GM23338 (cell line): Measurements from ENCODE around the gene HS6ST3. TPM values are rescaled to one million over a fixed set of nuclear protein-coding genes. Genes with fewer than 3 reads are reported as not detected.

Experiments
- ATAC-seq: fragments of 200-7000 bp; cut with Tn5 transposase; 3 replicates; pipeline ENCODE4 v1.9.1; 2020
- DNase-seq: peaks from one replicate; pipeline ENCODE4 v3.0.0-alpha.2; 2015; ENCODE audit warnings: low spot score
- H2AFZ ChIP-seq: fragments of 200-600 bp; sonication (generic); 2 replicates; pipeline ENCODE4 v1.8.0; 2016; ENCODE audit warnings: antibody characterized with exemption, mild to moderate bottlenecking, moderate library complexity
- H3F3A ChIP-seq: fragments of 200-600 bp; sonication (generic); replicated peaks from 2 replicates; pipeline ENCODE4 v1.8.0; 2017; ENCODE audit warnings: antibody characterized with exemption, mixed run types, low read depth
- H3K27ac ChIP-seq: fragments of 200-600 bp; sonication (generic); 2 replicates; pipeline ENCODE4 v1.6.1; 2016; ENCODE audit warnings: low read depth
- H3K27me3 ChIP-seq: fragments of 200-600 bp; sonication (generic); 2 replicates; pipeline ENCODE4 v1.8.0; 2016; ENCODE audit warnings: mild to moderate bottlenecking, mixed run types, moderate library complexity; ENCODE audit not compliant: insufficient read depth
- H3K36me3 ChIP-seq: fragments of 200-600 bp; sonication (generic); 2 replicates; pipeline ENCODE4 v1.8.0; 2016; ENCODE audit warnings: mild to moderate bottlenecking; ENCODE audit not compliant: insufficient read depth
- H3K4me1 ChIP-seq: fragments of 200-600 bp; sonication (generic); 2 replicates; pipeline ENCODE4 v1.8.0; 2016; ENCODE audit warnings: mild to moderate bottlenecking, moderate library complexity; ENCODE audit not compliant: insufficient read depth
- H3K4me2 ChIP-seq: fragments of 200-600 bp; sonication (generic); 2 replicates; pipeline ENCODE4 v1.7.1; 2017; ENCODE audit warnings: mixed run types
- H3K4me3 ChIP-seq: fragments of 200-600 bp; sonication (generic); 2 replicates; pipeline ENCODE4 v1.6.1; 2016; ENCODE audit warnings: mixed run types
- H3K79me2 ChIP-seq: fragments of 200-600 bp; sonication (generic); replicated peaks from 2 replicates; pipeline ENCODE4 v1.8.0; 2017; ENCODE audit warnings: mild to moderate bottlenecking; ENCODE audit not compliant: insufficient read depth
- H3K9me2 ChIP-seq: fragments of 200-600 bp; sonication (generic); 2 replicates; pipeline ENCODE4 v1.8.0; 2017; ENCODE audit not compliant: insufficient read depth
- H4K20me1 ChIP-seq: fragments of 200-600 bp; sonication (generic); replicated peaks from 2 replicates; pipeline ENCODE4 v1.8.0; 2017; ENCODE audit warnings: mild to moderate bottlenecking; ENCODE audit not compliant: insufficient read depth
- H3K27ac Mint-ChIP-seq: 2 replicates; pipeline ENCODE4 v1.8.0; 2020; ENCODE audit warnings: inconsistent platforms, mild to moderate bottlenecking, moderate library complexity, mixed read lengths
- H3K27me3 Mint-ChIP-seq: 3 replicates; pipeline ENCODE4 v1.8.0; 2022; ENCODE audit warnings: low read depth, mild to moderate bottlenecking, moderate library complexity, mixed read lengths, inconsistent platforms; ENCODE audit not compliant: insufficient read depth, poor library complexity
- H3K36me3 Mint-ChIP-seq: 3 replicates; pipeline ENCODE4 v1.8.0; 2021; ENCODE audit warnings: low read depth, mild to moderate bottlenecking, inconsistent platforms, moderate library complexity, mixed read lengths
- H3K4me1 Mint-ChIP-seq: 3 replicates; pipeline ENCODE4 v1.8.0; 2020; ENCODE audit warnings: mild to moderate bottlenecking, inconsistent platforms, mixed read lengths
- H3K4me3 Mint-ChIP-seq: 3 replicates; pipeline ENCODE4 v1.8.0; 2021; ENCODE audit warnings: moderate library complexity, mild to moderate bottlenecking, inconsistent platforms, mixed read lengths
- H3K9me3 Mint-ChIP-seq: 3 replicates; pipeline ENCODE4 v1.8.0; 2020; ENCODE audit warnings: moderate library complexity, mild to moderate bottlenecking, inconsistent platforms, mixed read lengths
- CTCF ChIP-seq, 2 experiments: fragments of 200-600 bp in 1 of 2; sonication (generic) in 1 of 2; conservative IDR thresholded peaks; 2 replicates each; pipeline versions ENCODE4 v1.5.1 to v1.6.1; 2016 to 2017; ENCODE audit warnings: antibody characterized with exemption in 2 of 2, low read depth in 2 of 2, mild to moderate bottlenecking in 2 of 2, moderate library complexity in 1 of 2
- EZH2 ChIP-seq: fragments of 200-600 bp; sonication (generic); IDR thresholded peaks from one replicate; pipeline ENCODE4 v1.8.0; 2017; ENCODE audit warnings: antibody characterized with exemption, mild to moderate bottlenecking, low read depth; ENCODE audit not compliant: unreplicated experiment
- EZH2phosphoT487 ChIP-seq: fragments of 200-600 bp; sonication (generic); IDR thresholded peaks from one replicate; pipeline ENCODE4 v1.8.1; 2018; ENCODE audit warnings: antibody characterized with exemption; ENCODE audit not compliant: unreplicated experiment
- NANOG ChIP-seq: IDR thresholded peaks from 2 replicates; pipeline ENCODE4 v1.6.1; 2016; ENCODE audit warnings: antibody characterized with exemption, borderline replicate concordance
- POLR2AphosphoS5 ChIP-seq: IDR thresholded peaks from 2 replicates; pipeline ENCODE4 v1.6.1; 2016; ENCODE audit warnings: antibody characterized with exemption, low read depth
- REST ChIP-seq: IDR thresholded peaks from one replicate; pipeline ENCODE4 v1.6.1; 2018; ENCODE audit warnings: antibody characterized with exemption; ENCODE audit not compliant: unreplicated experiment
- STAT1 ChIP-seq: IDR thresholded peaks from one replicate; pipeline ENCODE4 v1.6.1; 2016; ENCODE audit warnings: antibody characterized with exemption; ENCODE audit not compliant: unreplicated experiment
- ZNF114 ChIP-seq: fragments of 250-450 bp; sonication (Bioruptor Pico); IDR thresholded peaks from 2 replicates; pipeline ENCODE4 v1.5.0; 2020; ENCODE audit warnings: mild to moderate bottlenecking, moderate library complexity
- ZNF331 ChIP-seq: fragments of 250-450 bp; sonication (Bioruptor Pico); IDR thresholded peaks from 2 replicates; pipeline ENCODE4 v1.5.0; 2020; ENCODE audit warnings: low read depth, mild to moderate bottlenecking, moderate library complexity
- polyA plus RNA-seq: library from polyadenylated mRNA; unstranded; fragments of >200 nt; fragmentation: Nextera tagmentation; extraction: Ambion mirVana; gene quantifications from 2 replicates; pipeline ENCODE4 v1.2.1, GENCODE V29; 2016
- total RNA-seq: library from RNA; depleted of rRNA; stranded (reverse); fragments of >200 nt; shearing (Covaris generic); gene quantifications from 2 replicates; pipeline ENCODE4 v1.2.3, GENCODE V29; 2014

HS6ST3 gene
- total and polyA plus RNA-seq, 2 experiments from 2014 or later: 0.52 to 0.80 TPM

GRCh38 chr13:96546463-96546862 is 456.6 kb downstream of the HS6ST3 start:
- ATAC-seq (no peak), DNase-seq (no peak)
- no peak overlapping the region for H3K27ac ChIP-seq
- H3K9me3 Mint-ChIP-seq: no peaks in the 10 kb centered on the region
- H3K27ac Mint-ChIP-seq: no peak overlapping the region
- no peaks in the 10 kb centered on the region for H4K20me1 ChIP-seq
- H3K36me3 Mint-ChIP-seq: no peaks in the 10 kb centered on the region
- no peaks in the 10 kb centered on the region for H3K27me3 Mint-ChIP-seq
- H3K79me2 ChIP-seq: no peaks in the 10 kb centered on the region
- H3K9me2 ChIP-seq: no peaks in the 10 kb centered on the region
- H3F3A ChIP-seq: no peaks in the 10 kb centered on the region
- H3K27me3 ChIP-seq: no peaks in the 10 kb centered on the region
- H3K4me3 ChIP-seq: no peak overlapping the region
- no peak overlapping the region for H3K4me2 ChIP-seq
- H3K4me3 Mint-ChIP-seq: no peak overlapping the region
- no peak for TF ChIP-seq REST
- TF ChIP-seq ZNF114 (CRISPR knock-in tag): no peak
- no peak overlapping the region for H2AFZ ChIP-seq
- H3K36me3 ChIP-seq: no peaks in the 10 kb centered on the region
- no peaks in the 10 kb centered on the region for H3K4me1 ChIP-seq
- peaks cover 5% of the 10 kb centered on the region; the same call in 1 of the 3 replicates for H3K4me1 Mint-ChIP-seq

- Mint-ChIP-seq H3K36me3 (no peaks in the 10 kb centered on the region), H3K4me3 (no peak overlapping the region), H3K27ac (no peak overlapping the region), H3K9me3 (no peaks in the 10 kb centered on the region), H3K4me1 (peaks cover 5% of the 10 kb centered on the region; the same call in 1 of the 3 replicates), H3K27me3 (no peaks in the 10 kb centered on the region)
- Histone ChIP-seq H3K36me3 (no peaks in the 10 kb centered on the region), H4K20me1 (no peaks in the 10 kb centered on the region), H3K9me2 (peaks cover 3% of the 10 kb centered on the region; the same call in 1 of the 2 replicates), H3K4me2 (no peak overlapping the region), H3F3A (no peaks in the 10 kb centered on the region), H3K27me3 (no peaks in the 10 kb centered on the region), H3K4me3 (no peak overlapping the region), H3K4me1 (no peaks in the 10 kb centered on the region), H3K79me2 (no peaks in the 10 kb centered on the region), H2AFZ (no peak overlapping the region), H3K27ac (no peak overlapping the region)
- TF ChIP-seq ZNF114 (CRISPR knock-in tag): no peak
- 0 out of 4 replicates have a peak, but pooled peaks of 1 of the 2 experiments have one; percentile 7 for TF ChIP-seq CTCF (conservative IDR thresholded peaks at IDR 0.05; ENCODE audit: low read depth in 2 of 2)
- DNase-seq (peak; percentile 17), ATAC-seq (no peak; the same call in 2 of the 3 replicates)
These were observed 461.6 kb downstream of the HS6ST3 start for GRCh38 chr13:96551546-96551945.

- H3K36me3 Mint-ChIP-seq: no peaks in the 10 kb centered on the region
- no peaks in the 10 kb centered on the region for H3K4me1 ChIP-seq
- TF ChIP-seq EZH2phosphoT487 (no peak), NANOG (no peak), ZNF331 (CRISPR knock-in tag) (no peak), EZH2 (no peak), STAT1 (no peak), POLR2AphosphoS5 (no peak)
These were observed 462.7 kb downstream of the HS6ST3 start for GRCh38 chr13:96552559-96552958.

More at GRCh38 chr13:96552559-96552958, 462.7 kb downstream of the HS6ST3 start:
- Histone ChIP-seq H3K79me2 (no peaks in the 10 kb centered on the region), H3F3A (no peaks in the 10 kb centered on the region), H3K27me3 (no peaks in the 10 kb centered on the region), H3K36me3 (no peaks in the 10 kb centered on the region), H3K4me2 (no peak overlapping the region), H3K9me2 (peaks cover 3% of the 10 kb centered on the region; the same call in 1 of the 2 replicates), H3K27ac (no peak overlapping the region), H4K20me1 (no peaks in the 10 kb centered on the region), H3K4me3 (no peak overlapping the region), H2AFZ (no peak overlapping the region)
- no peak overlapping the region for H3K4me3 Mint-ChIP-seq
- DNase-seq (no peak), ATAC-seq (no peak)
- H3K27ac Mint-ChIP-seq: no peak overlapping the region
- no peaks in the 10 kb centered on the region for H3K27me3 Mint-ChIP-seq
- H3K4me1 Mint-ChIP-seq: peaks cover 5% of the 10 kb centered on the region; the same call in 1 of the 3 replicates
- no peaks in the 10 kb centered on the region for H3K9me3 Mint-ChIP-seq
